ENCODE measurements around the gene EYS.

EYS gene

GRCh38 chr6:64281167-64281566, 1425.9 kb downstream of the EYS start:
- no peak for TF ChIP-seq CTCF (conservative IDR thresholded peaks at IDR 0.05)
- H3K27ac ChIP-seq, result no peak overlapping the region

GRCh38 chr6:64280569-64280968, 1426.5 kb downstream of the EYS start:
- TF ChIP-seq CTCF (conservative IDR thresholded peaks at IDR 0.05), result peak; percentile 82
- H3K27ac ChIP-seq, result no peak overlapping the region

GRCh38 chr6:64270083-64270482, 1436.9 kb downstream of the EYS start:
- no peak for TF ChIP-seq CTCF (conservative IDR thresholded peaks at IDR 0.05)
- no peak overlapping the region for H3K27ac ChIP-seq

- no peak overlapping the region for H3K27ac ChIP-seq
- TF ChIP-seq CTCF (conservative IDR thresholded peaks at IDR 0.05), result no peak
Observed at GRCh38 chr6:64266351-64266821, 1440.6 kb downstream of the EYS start.

GRCh38 chr6:64263778-64264177, 1443.2 kb downstream of the EYS start:
- TF ChIP-seq CTCF (conservative IDR thresholded peaks at IDR 0.05), result no peak
- no peak overlapping the region for H3K27ac ChIP-seq

GRCh38 chr6:64259372-64259771, 1447.7 kb downstream of the EYS start:
- TF ChIP-seq CTCF (conservative IDR thresholded peaks at IDR 0.05), result no peak
- no peak overlapping the region for H3K27ac ChIP-seq

GRCh38 chr6:64258752-64259151, 1448.3 kb downstream of the EYS start:
- TF ChIP-seq CTCF (conservative IDR thresholded peaks at IDR 0.05), result no peak
- no peak overlapping the region for H3K27ac ChIP-seq

GRCh38 chr6:64258302-64258701, 1448.7 kb downstream of the EYS start:
- TF ChIP-seq CTCF (conservative IDR thresholded peaks at IDR 0.05), result no peak

More at GRCh38 chr6:64258302-64258701, 1448.7 kb downstream of the EYS start:
- no peak overlapping the region for H3K27ac ChIP-seq

All from VCaP (cell line).